HepG2 (cell line): ENCODE results near the gene DDX43. TPM values are rescaled to one million over a fixed set of nuclear protein-coding genes. Genes with fewer than 3 reads are reported as not detected.

Source experiments
- ATAC-seq: fragments of 200-7000 bp; cut with Tn5 transposase; 3 replicates; pipeline ENCODE4 v1.9.1; 2020; ENCODE audit warnings: mild to moderate bottlenecking, moderate library complexity
- BruUV-seq: library from RNA; stranded (reverse); fragments of 400-500 nt; replicated peaks from 2 replicates; lab custom pipeline; 2021; lab: Mats Ljungman, UMichigan
- CTCF ChIA-PET: fragments of 300-600 bp; formaldehyde crosslinking; extraction: SDS; loops from one replicate; lab custom pipeline; 2021; ENCODE audit warnings: low total read pairs, inconsistent platforms, low intra/inter-chr PET ratio; lab: Yijun Ruan, JAX
- POLR2A ChIA-PET: fragments of 350-600 bp; sonication (Branson Sonifier 250); formaldehyde crosslinking; loops from one replicate; lab custom pipeline; 2020; ENCODE audit warnings: antibody characterized with exemption, inconsistent platforms; lab: Yijun Ruan, JAX
- DNase-seq: peaks from one replicate; pipeline ENCODE4 v3.0.0-alpha.2; 2015; ENCODE audit warnings: low spot score
- FAIRE-seq: peaks from 3 replicates; lab custom pipeline; 2011; peaks lifted over from hg19 to GRCh38; lab: Jason Lieb, UNC
- H2AFZ ChIP-seq: one replicate; pipeline ENCODE4 v1.6.1; 2011; ENCODE audit warnings: low read length, inconsistent platforms
- H3K27ac ChIP-seq: fragments of 300-600 bp; 3 replicates; pipeline ENCODE4 v1.8.0; 2011; ENCODE audit warnings: mixed run types, mild to moderate bottlenecking, mixed read lengths, low read length, inconsistent platforms; ENCODE audit not compliant: insufficient read depth; ENCODE audit errors: extremely low read length
- H3K27me3 ChIP-seq, 2 experiments: fragments of 200-600 bp in 1 of 2; 2 replicates in 1 of 2; 3 replicates in 1 of 2; pipeline versions ENCODE4 v1.6.0 to v1.8.0; 2011; ENCODE audit warnings: low read length in 2 of 2, mild to moderate bottlenecking in 2 of 2, moderate library complexity in 2 of 2, inconsistent platforms in 1 of 2; ENCODE audit not compliant: insufficient read depth in 2 of 2, control insufficient read depth in 1 of 2
- H3K36me3 ChIP-seq, 2 experiments: fragments of 200-600 bp in 1 of 2; replicated peaks in 1 of 2; 2 replicates in 1 of 2; 3 replicates in 1 of 2; pipeline versions ENCODE4 v1.5.1 to v1.8.0; 2011; ENCODE audit warnings: low read length in 2 of 2, inconsistent platforms in 1 of 2; ENCODE audit not compliant: insufficient read depth in 2 of 2, control insufficient read depth in 1 of 2
- H3K4me1 ChIP-seq: 2 replicates; pipeline ENCODE4 v1.5.1; 2012; ENCODE audit warnings: low read length, inconsistent platforms; ENCODE audit not compliant: insufficient read depth
- H3K4me2 ChIP-seq: 2 replicates; pipeline ENCODE4 v1.6.0; 2011; ENCODE audit warnings: low read depth, low read length, inconsistent platforms
- H3K4me3 ChIP-seq, 3 experiments: fragments of 200-600 bp in 1 of 3; sonication (generic), shearing (Covaris generic) in 1 of 3; replicated peaks in 1 of 3; 2 replicates each; pipeline ENCODE4 v1.5.1; 2011 to 2016; ENCODE audit warnings: low read length in 3 of 3, inconsistent platforms in 2 of 3, low read depth in 2 of 3, mild to moderate bottlenecking in 2 of 3, control low read depth in 1 of 3, mixed read lengths in 1 of 3; ENCODE audit not compliant: insufficient read depth in 1 of 3
- H3K79me2 ChIP-seq: one replicate; pipeline ENCODE4 v1.6.1; 2011; ENCODE audit warnings: low read length, inconsistent platforms; ENCODE audit not compliant: insufficient read depth
- H3K9ac ChIP-seq: 2 replicates; pipeline ENCODE4 v1.6.0; 2011; ENCODE audit warnings: mild to moderate bottlenecking, low read depth, low read length, inconsistent platforms; ENCODE audit not compliant: insufficient read depth
- H3K9me3 ChIP-seq: 2 replicates; pipeline ENCODE4 v1.5.1; 2012; ENCODE audit warnings: mild to moderate bottlenecking, low read length
- H4K20me1 ChIP-seq: 2 replicates; pipeline ENCODE4 v1.6.0; 2011; ENCODE audit warnings: inconsistent platforms, mild to moderate bottlenecking, low read length, moderate library complexity; ENCODE audit not compliant: insufficient read depth
- ARHGAP35 ChIP-seq: sonication (generic); formaldehyde crosslinking; IDR thresholded peaks from 2 replicates; pipeline ENCODE4 v1.9.0; 2022; ENCODE audit warnings: mild to moderate bottlenecking, inconsistent platforms, moderate library complexity, missing genetic modification reagents, borderline replicate concordance
- ELK4 ChIP-seq: sonication (generic); formaldehyde crosslinking; IDR thresholded peaks from 2 replicates; pipeline ENCODE4 v1.9.0; 2021; ENCODE audit warnings: missing genetic modification reagents, borderline replicate concordance
- GATAD1 ChIP-seq: IDR thresholded peaks from 2 replicates; pipeline ENCODE4 v1.6.1; 2016; ENCODE audit warnings: missing genetic modification reagents, missing compliant biosample characterization
- IKZF1 ChIP-seq: fragments of 450-650 bp; IDR thresholded peaks from 2 replicates; pipeline ENCODE4 v1.7.1; 2016
- JDP2 ChIP-seq: sonication (generic); formaldehyde crosslinking; IDR thresholded peaks from 2 replicates; pipeline ENCODE4 v1.8.1; 2022; ENCODE audit warnings: missing genetic modification reagents, borderline replicate concordance
- JUNB ChIP-seq: sonication (generic); formaldehyde crosslinking; IDR thresholded peaks from 2 replicates; pipeline ENCODE4 v1.8.0; 2022; ENCODE audit warnings: missing genetic modification reagents, mild to moderate bottlenecking, borderline replicate concordance
- NFE2 ChIP-seq: sonication (generic); formaldehyde crosslinking; IDR thresholded peaks from 2 replicates; pipeline ENCODE4 v1.4.0; 2020; ENCODE audit warnings: missing genetic modification reagents
- PAX8 ChIP-seq: sonication (generic); formaldehyde crosslinking; IDR thresholded peaks from 2 replicates; pipeline ENCODE4 v1.8.0; 2022; ENCODE audit warnings: mild to moderate bottlenecking, missing genetic modification reagents, borderline replicate concordance
- PHF20 ChIP-seq: sonication (generic); formaldehyde crosslinking; IDR thresholded peaks from 2 replicates; pipeline ENCODE4 v1.5.0; 2020; ENCODE audit warnings: mild to moderate bottlenecking, missing genetic modification reagents
- RCOR2 ChIP-seq: IDR thresholded peaks from 2 replicates; pipeline ENCODE4 v1.6.1; 2016; ENCODE audit warnings: missing biosample characterization, missing genetic modification reagents
- REST ChIP-seq, 2 experiments: IDR thresholded peaks; 2 replicates each; pipeline ENCODE4 v1.6.1; 2011 to 2012; ENCODE audit warnings: low read length in 2 of 2, borderline replicate concordance in 1 of 2, low read depth in 1 of 2, mild to moderate bottlenecking in 1 of 2, moderate library complexity in 1 of 2
- TFAP4 ChIP-seq: sonication (generic); IDR thresholded peaks from 2 replicates; pipeline ENCODE4 v1.6.1; 2016; ENCODE audit warnings: low read depth, borderline replicate concordance
- TIGD3 ChIP-seq: sonication (generic); formaldehyde crosslinking; IDR thresholded peaks from 2 replicates; pipeline ENCODE4 v1.5.1; 2020; ENCODE audit warnings: mild to moderate bottlenecking, missing genetic modification reagents, borderline replicate concordance
- ZNF136 ChIP-seq: sonication (generic); formaldehyde crosslinking; IDR thresholded peaks from 2 replicates; pipeline ENCODE4 v1.8.1; 2022; ENCODE audit warnings: low read depth, mild to moderate bottlenecking, moderate library complexity, missing genetic modification reagents
- ZNF251 ChIP-seq: sonication (generic); formaldehyde crosslinking; IDR thresholded peaks from 2 replicates; pipeline ENCODE4 v1.9.0; 2021; ENCODE audit warnings: mild to moderate bottlenecking, missing genetic modification reagents
- ZNF331 ChIP-seq: sonication (generic); formaldehyde crosslinking; IDR thresholded peaks from 2 replicates; pipeline ENCODE4 v1.4.0; 2020; ENCODE audit warnings: missing genetic modification reagents
- ZNF33B ChIP-seq: sonication (generic); formaldehyde crosslinking; IDR thresholded peaks from 2 replicates; pipeline ENCODE4 v1.5.1; 2020; ENCODE audit warnings: mild to moderate bottlenecking, missing genetic modification reagents
- ZNF484 ChIP-seq: sonication (generic); formaldehyde crosslinking; IDR thresholded peaks from 2 replicates; pipeline ENCODE4 v1.5.1; 2020; ENCODE audit warnings: mild to moderate bottlenecking, low read depth, missing genetic modification reagents, borderline replicate concordance
- ZNF547 ChIP-seq: sonication (generic); formaldehyde crosslinking; IDR thresholded peaks from 2 replicates; pipeline ENCODE4 v1.5.1; 2020; ENCODE audit warnings: mild to moderate bottlenecking, missing genetic modification reagents
- ZNF570 ChIP-seq: sonication (generic); formaldehyde crosslinking; IDR thresholded peaks from 2 replicates; pipeline ENCODE4 v1.4.0; 2020; ENCODE audit warnings: mild to moderate bottlenecking, missing genetic modification reagents, borderline replicate concordance
- WGBS: methylation state at CpG from one replicate; pipeline ENCODE4 v1.1.6; 2017; ENCODE audit warnings: low lambda C conversion rate; 5-methylcytosine and 5-hydroxymethylcytosine counted together
- in situ Hi-C: cut with HindIII; loops from 2 replicates; pipeline ENCODE4 v1.10.0; 2017; ENCODE audit warnings: low pct_unique_long_range_greater_than_20kb; ENCODE audit not compliant: extremely low pct_ligation_motif_present
- intact Hi-C: fragments of 100-400 bp; cut with micrococcal nuclease; formaldehyde crosslinking; loops from one replicate; pipeline ENCODE4 v1.10.0; 2022; ENCODE audit not compliant: unreplicated experiment
- polyA plus RNA-seq, 8 experiments: library from polyadenylated mRNA; depleted of rRNA in 3 of 8; stranded (reverse) in 7 of 8; unstranded in 1 of 8; fragments of >200 nt; fragmentation: Illumina TruSeq in 4 of 8; extraction: Trizol in 4 of 8; gene quantifications; 2 replicates each; pipeline versions ENCODE4 v1.2.1 to v1.2.3, GENCODE V29; 2011 to 2016; ENCODE audit warnings: low read depth in 4 of 8, missing spikeins in 1 of 8, mixed read lengths in 1 of 8; ENCODE audit not compliant: insufficient read depth in 1 of 8
- total RNA-seq, 5 experiments: library from RNA; depleted of rRNA; stranded (reverse); fragments of >200 nt; fragmentation: Illumina TruSeq; extraction: Trizol; gene quantifications; 2 replicates each; pipeline ENCODE4 v1.2.3, GENCODE V29; 2016; ENCODE audit warnings: low read depth in 1 of 5

Gene DDX43
- total and polyA plus RNA-seq, 2 of the 13 experiments (the other 11 are each of a cell fraction or from before 2014, with no cell fraction given) = not detected

GRCh38 chr6:73369157-73369556 is 25.5 kb upstream of the DDX43 start:
- Histone ChIP-seq H3K9ac (no peak overlapping the region), H3K4me3 (no peak overlapping the region)
- ChIA-PET POLR2A (no interaction called here), CTCF (no interaction called here)
- no peak for TF ChIP-seq ZNF570 (CRISPR knock-in tag)
- TF ChIP-seq ELK4 = no peak
- no peak for TF ChIP-seq ZNF251
- TF ChIP-seq ZNF136 (CRISPR knock-in tag) = no peak
- TF ChIP-seq ZNF547 (CRISPR knock-in tag) = no peak
- no peak for TF ChIP-seq TFAP4
- no peak for TF ChIP-seq ARHGAP35
- no peak for TF ChIP-seq JUNB
- no peak for TF ChIP-seq PHF20 (CRISPR knock-in tag)
- TF ChIP-seq TIGD3 (CRISPR knock-in tag) = no peak
- TF ChIP-seq ZNF331 (CRISPR knock-in tag) = no peak
- TF ChIP-seq ZNF33B = no peak
- no peak for TF ChIP-seq RCOR2 (CRISPR knock-in tag)
- TF ChIP-seq JDP2 (CRISPR knock-in tag) = no peak
- TF ChIP-seq REST (IDR thresholded peaks at IDR 0.05; ENCODE audit: borderline replicate concordance in 1 of 2, low read depth in 1 of 2, low read length in 2 of 2) = no peak
- no peak for TF ChIP-seq NFE2
- TF ChIP-seq PAX8 (CRISPR knock-in tag) = no peak
- TF ChIP-seq GATAD1 = no peak
- no peak for TF ChIP-seq IKZF1
- TF ChIP-seq ZNF484 (CRISPR knock-in tag) = no peak
- TF ChIP-seq, all 625 proteins: peak for 0
- BruUV-seq = no TSS peak
- no peaks in the 10 kb centered on the region for H3K79me2 ChIP-seq
- FAIRE-seq = no peak
- no peak overlapping the region for H3K27ac ChIP-seq
- no peak overlapping the region for H3K4me2 ChIP-seq
- H3K36me3 ChIP-seq = no peaks in the 10 kb centered on the region
- no peak for DNase-seq
- H3K27me3 ChIP-seq = peaks cover 0 to 16% of the 10 kb centered on the region in 2 experiments; a peak in 3 of 5 replicates
- 5% methylated on average over 13 of the region's 14 CpGs for WGBS
- H3K4me1 ChIP-seq = no peaks in the 10 kb centered on the region
- intact Hi-C loops (no loop called here), in situ Hi-C loops (no loop called here)
- ATAC-seq = no peak
- H3K9me3 ChIP-seq = 0 out of 2 replicates have a peak, but pooled peaks cover 8% of the 10 kb centered on the region
- H2AFZ ChIP-seq = no peak overlapping the region
- no peaks in the 10 kb centered on the region for H4K20me1 ChIP-seq
